DND-41 (cell line): ENCODE results near the gene GNAS-AS1.

Experiments used
- ATAC-seq: fragments of 200-7000 bp; cut with Tn5 transposase; 3 replicates; pipeline ENCODE4 v1.9.1; 2021; ENCODE audit warnings: low read depth; ENCODE audit not compliant: insufficient read depth
- DNase-seq: peaks from one replicate; pipeline ENCODE4 v3.0.0-alpha.2; 2020
- H2AFZ ChIP-seq: 2 replicates; pipeline ENCODE4 v1.6.0; 2012; ENCODE audit warnings: low read depth, low read length
- H3K27ac ChIP-seq: 2 replicates; pipeline ENCODE4 v1.5.1; 2012; ENCODE audit warnings: low read length, inconsistent platforms
- H3K27me3 ChIP-seq: fragments of 200-600 bp; sonication (generic); 2 replicates; pipeline ENCODE4 v1.6.0; 2012; ENCODE audit warnings: low read length, mild to moderate bottlenecking, inconsistent platforms; ENCODE audit not compliant: insufficient read depth, poor library complexity
- H3K36me3 ChIP-seq: 2 replicates; pipeline ENCODE4 v1.5.1; 2012; ENCODE audit warnings: low read length, inconsistent platforms; ENCODE audit not compliant: insufficient read depth
- H3K4me1 ChIP-seq: 2 replicates; pipeline ENCODE4 v1.5.1; 2012; ENCODE audit warnings: mild to moderate bottlenecking, low read length; ENCODE audit not compliant: insufficient read depth
- H3K4me2 ChIP-seq: 2 replicates; pipeline ENCODE4 v1.6.0; 2012; ENCODE audit warnings: mild to moderate bottlenecking, moderate library complexity, low read length, inconsistent platforms; ENCODE audit not compliant: insufficient read depth
- H3K4me3 ChIP-seq, 2 experiments: fragments of 200-600 bp in 1 of 2; shearing (Covaris generic) in 1 of 2; 2 replicates each; pipeline ENCODE4 v1.5.1; 2012 to 2016; ENCODE audit warnings: inconsistent platforms in 2 of 2, low read length in 2 of 2, mild to moderate bottlenecking in 2 of 2, low read depth in 1 of 2, moderate library complexity in 1 of 2
- H3K79me2 ChIP-seq: 2 replicates; pipeline ENCODE4 v1.6.0; 2012; ENCODE audit warnings: low read length, inconsistent platforms; ENCODE audit not compliant: insufficient read depth
- H3K9ac ChIP-seq: 2 replicates; pipeline ENCODE4 v1.6.0; 2012; ENCODE audit warnings: low read depth, mild to moderate bottlenecking, inconsistent platforms, low read length, moderate library complexity
- H3K9me3 ChIP-seq: 2 replicates; pipeline ENCODE4 v1.5.1; 2012; ENCODE audit warnings: low read length, moderate library complexity, mild to moderate bottlenecking, inconsistent platforms; ENCODE audit not compliant: insufficient read depth, severe bottlenecking
- H4K20me1 ChIP-seq: 2 replicates; pipeline ENCODE4 v1.6.0; 2012; ENCODE audit warnings: low read length; ENCODE audit not compliant: insufficient read depth
- EZH2 ChIP-seq: IDR thresholded peaks from 3 replicates; pipeline ENCODE4 v1.6.1; 2012; ENCODE audit warnings: borderline replicate concordance, low read depth, mild to moderate bottlenecking, moderate library complexity, low read length, inconsistent platforms; ENCODE audit not compliant: severe bottlenecking
- TF ChIP-seq, protein P1 (sequence below): IDR thresholded peaks from 2 replicates; pipeline ENCODE4 v1.5.1; 2012; ENCODE audit warnings: borderline replicate concordance, low read length, moderate library complexity, mild to moderate bottlenecking; ENCODE audit not compliant: poor library complexity, severe bottlenecking; ENCODE audit errors: extremely low read depth

The GNAS-AS1 gene

DNA sequence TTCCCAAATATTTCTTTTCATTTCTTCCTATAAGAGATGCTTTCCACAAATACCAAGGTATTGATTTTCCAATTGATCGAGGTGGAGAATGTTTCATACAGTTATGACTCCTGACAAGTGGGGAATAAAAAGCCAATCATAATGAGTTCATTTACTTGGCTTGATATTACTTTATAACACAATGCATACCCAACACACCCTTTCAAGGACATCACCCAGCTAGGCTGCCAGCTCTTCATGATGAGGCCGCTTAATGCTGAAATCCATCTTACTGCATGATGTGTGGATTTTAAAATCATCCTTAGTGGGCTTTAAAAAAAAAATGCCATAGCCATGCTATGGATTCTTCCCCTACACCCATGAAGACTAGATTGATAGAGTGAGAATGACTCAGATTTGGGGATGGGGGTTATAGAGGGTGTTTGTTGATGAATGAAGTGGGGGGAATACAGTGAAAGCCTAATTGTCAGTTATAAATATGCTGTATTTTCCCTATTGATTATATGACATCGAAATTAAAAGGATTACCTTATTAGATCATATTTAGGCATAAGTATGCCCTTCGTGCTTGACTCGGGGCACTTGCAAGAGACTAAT is 75.9 kb downstream of the GNAS-AS1 start:
- ATAC-seq (no peak), DNase-seq (no peak)
- Histone ChIP-seq H3K79me2 (no peaks in the 10 kb centered on the region), H3K9ac (no peak overlapping the region), H4K20me1 (no peaks in the 10 kb centered on the region), H3K4me3 (no peak overlapping the region), H3K27me3 (peaks cover 16% of the 10 kb centered on the region), H3K4me1 (no peaks in the 10 kb centered on the region), H2AFZ (no peak overlapping the region), H3K9me3 (no peaks in the 10 kb centered on the region), H3K36me3 (no peaks in the 10 kb centered on the region), H3K27ac (no peak overlapping the region), H3K4me2 (no peak overlapping the region)
- TF ChIP-seq, protein P1, sequence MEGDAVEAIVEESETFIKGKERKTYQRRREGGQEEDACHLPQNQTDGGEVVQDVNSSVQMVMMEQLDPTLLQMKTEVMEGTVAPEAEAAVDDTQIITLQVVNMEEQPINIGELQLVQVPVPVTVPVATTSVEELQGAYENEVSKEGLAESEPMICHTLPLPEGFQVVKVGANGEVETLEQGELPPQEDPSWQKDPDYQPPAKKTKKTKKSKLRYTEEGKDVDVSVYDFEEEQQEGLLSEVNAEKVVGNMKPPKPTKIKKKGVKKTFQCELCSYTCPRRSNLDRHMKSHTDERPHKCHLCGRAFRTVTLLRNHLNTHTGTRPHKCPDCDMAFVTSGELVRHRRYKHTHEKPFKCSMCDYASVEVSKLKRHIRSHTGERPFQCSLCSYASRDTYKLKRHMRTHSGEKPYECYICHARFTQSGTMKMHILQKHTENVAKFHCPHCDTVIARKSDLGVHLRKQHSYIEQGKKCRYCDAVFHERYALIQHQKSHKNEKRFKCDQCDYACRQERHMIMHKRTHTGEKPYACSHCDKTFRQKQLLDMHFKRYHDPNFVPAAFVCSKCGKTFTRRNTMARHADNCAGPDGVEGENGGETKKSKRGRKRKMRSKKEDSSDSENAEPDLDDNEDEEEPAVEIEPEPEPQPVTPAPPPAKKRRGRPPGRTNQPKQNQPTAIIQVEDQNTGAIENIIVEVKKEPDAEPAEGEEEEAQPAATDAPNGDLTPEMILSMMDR: no peak
- TF ChIP-seq EZH2: no peak

DNA sequence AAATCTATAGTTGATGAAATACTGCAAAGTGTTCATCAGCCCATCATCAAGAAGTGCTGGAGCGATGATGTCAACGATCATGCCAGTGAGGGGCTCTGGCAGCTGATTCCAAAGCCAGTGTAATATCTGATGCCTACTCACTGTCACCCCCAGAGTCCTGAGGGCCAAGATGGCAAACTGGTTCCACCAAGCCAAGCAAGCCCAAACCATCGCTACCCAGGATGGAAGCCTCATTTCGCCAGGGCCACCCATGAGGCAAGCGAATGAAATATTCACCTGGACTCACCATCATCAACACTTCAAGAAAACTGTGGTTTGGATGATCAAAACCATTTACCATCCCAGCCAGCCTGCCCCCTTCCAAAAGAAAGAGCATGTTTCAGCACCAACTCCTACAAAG is 76.5 kb downstream of the GNAS-AS1 start:
- TF ChIP-seq, protein P1: no peak
- no peak for TF ChIP-seq EZH2
- H3K36me3 ChIP-seq: no peaks in the 10 kb centered on the region
- no peaks in the 10 kb centered on the region for H3K79me2 ChIP-seq
- no peak overlapping the region for H3K9ac ChIP-seq
- H3K4me3 ChIP-seq: no peak overlapping the region
- peaks cover 11% of the 10 kb centered on the region for H3K27me3 ChIP-seq
- no peaks in the 10 kb centered on the region for H4K20me1 ChIP-seq
- no peaks in the 10 kb centered on the region for H3K4me1 ChIP-seq
- H3K9me3 ChIP-seq: no peaks in the 10 kb centered on the region
- DNase-seq: no peak
- no peak overlapping the region for H3K4me2 ChIP-seq
- H3K27ac ChIP-seq: no peak overlapping the region
- no peak for ATAC-seq
- H2AFZ ChIP-seq: no peak overlapping the region

DNA sequence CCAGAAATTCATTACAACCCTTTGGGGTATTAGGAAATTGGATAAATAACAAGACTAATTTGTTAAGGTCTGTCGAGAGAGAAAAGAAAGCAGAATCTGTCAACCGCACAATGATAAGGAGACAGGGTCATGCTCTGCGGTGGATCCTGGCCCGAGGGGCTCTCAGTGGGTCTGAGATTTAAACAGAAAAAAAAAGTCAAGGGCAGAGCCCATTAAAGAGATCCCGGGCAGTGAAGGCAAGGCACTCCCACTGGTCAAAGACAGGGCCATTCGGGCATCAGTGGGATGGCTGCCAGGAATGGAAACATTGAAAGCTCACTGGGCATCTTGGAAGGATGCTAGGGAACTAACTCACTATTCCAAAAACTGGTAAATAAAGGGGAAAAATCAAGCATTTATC is 77.9 kb downstream of the GNAS-AS1 start:
- Histone ChIP-seq H3K79me2 (no peaks in the 10 kb centered on the region), H3K27me3 (no peaks in the 10 kb centered on the region), H3K36me3 (no peaks in the 10 kb centered on the region), H4K20me1 (no peaks in the 10 kb centered on the region), H3K9me3 (no peaks in the 10 kb centered on the region), H3K4me1 (no peaks in the 10 kb centered on the region), H3K4me3 (no peak overlapping the region), H3K27ac (no peak overlapping the region), H3K4me2 (no peak overlapping the region), H3K9ac (no peak overlapping the region), H2AFZ (no peak overlapping the region)
- ATAC-seq: no peak
- TF ChIP-seq, protein P1: no peak
- TF ChIP-seq EZH2: no peak
- no peak for DNase-seq
